SH-SY5Y (cell line): Measurements from ENCODE around the gene UNC45A.

Source experiments
- GATA2 ChIP-seq: IDR thresholded peaks from 2 replicates; pipeline ENCODE4 v1.6.1; 2011; ENCODE audit warnings: mild to moderate bottlenecking, low read depth, low read length
- GATA3 ChIP-seq: IDR thresholded peaks from 2 replicates; pipeline ENCODE4 v1.6.1; 2011; ENCODE audit warnings: low read depth, mild to moderate bottlenecking, low read length, moderate library complexity

DNA sequence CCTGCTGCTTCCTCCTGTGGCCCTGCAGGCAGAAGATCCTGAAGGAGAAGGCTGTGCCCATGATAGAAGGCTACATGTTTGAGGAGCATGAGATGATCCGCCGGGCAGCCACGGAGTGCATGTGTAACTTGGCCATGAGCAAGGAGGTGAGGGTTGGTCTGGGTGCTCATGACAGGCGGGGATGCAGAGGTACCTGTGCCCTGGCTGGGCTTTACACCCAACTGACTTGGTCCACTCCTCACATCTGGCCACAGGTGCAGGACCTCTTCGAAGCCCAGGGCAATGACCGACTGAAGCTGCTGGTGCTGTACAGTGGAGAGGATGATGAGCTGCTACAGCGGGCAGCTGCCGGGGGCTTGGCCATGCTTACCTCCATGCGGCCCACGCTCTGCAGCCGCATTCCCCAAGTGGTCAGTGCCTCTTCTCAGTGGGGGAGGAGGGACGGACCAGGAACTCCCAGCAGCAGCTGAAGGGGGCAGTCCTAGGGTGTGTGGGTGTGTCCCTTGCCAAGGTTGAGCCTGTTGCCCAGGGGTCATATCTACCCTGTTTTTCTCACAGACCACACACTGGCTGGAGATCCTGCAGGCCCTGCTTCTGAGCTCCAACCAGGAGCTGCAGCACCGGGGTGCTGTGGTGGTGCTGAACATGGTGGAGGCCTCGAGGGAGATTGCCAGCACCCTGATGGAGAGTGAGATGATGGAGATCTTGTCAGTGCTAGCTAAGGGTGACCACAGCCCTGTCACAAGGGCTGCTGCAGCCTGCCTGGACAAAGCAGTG, 18.0 kb downstream of the UNC45A start:
- TF ChIP-seq GATA3 (no peak), GATA2 (no peak)
